ENCODE data around the gene PRSS57. TPM values are rescaled to one million over a fixed set of nuclear protein-coding genes. Genes with fewer than 3 reads are reported as not detected.
"Not testable (repeated sequence)": the region's sequence is repeated elsewhere in the genome, so short reads cannot be mapped to it uniquely, and the experiment has no call there.

Gene PRSS57
- total RNA-seq, 1 donor = not detected

DNA sequence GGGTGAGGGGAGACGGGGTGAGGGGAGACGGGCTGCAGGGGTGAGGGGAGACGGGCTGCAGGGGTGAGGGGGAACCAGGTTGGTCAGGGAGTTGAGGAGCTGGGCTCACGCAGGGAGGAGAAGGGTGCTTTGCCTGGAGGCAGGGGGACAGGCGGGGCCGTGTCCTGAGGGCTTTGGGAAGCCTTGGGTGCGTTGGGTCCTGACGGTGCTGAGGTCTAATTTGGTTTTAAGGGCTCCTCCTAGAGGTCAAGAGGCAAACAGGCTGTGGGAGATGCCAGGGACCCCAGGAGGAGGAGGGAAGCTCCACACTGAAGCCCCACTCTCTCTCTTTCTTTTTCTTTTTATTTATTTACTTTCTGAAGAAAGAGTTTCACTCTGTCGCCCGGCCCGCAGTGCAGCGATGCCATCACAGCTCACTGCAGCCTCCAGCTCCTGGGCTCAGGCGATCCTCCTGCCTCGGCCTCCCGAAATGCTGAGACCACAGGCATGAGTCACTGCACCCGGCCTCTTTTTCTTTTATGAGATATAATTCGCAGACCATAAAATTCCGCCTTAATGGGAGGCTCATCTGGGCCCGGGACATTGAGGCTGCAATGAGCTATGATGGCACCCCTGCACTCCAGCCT, 46.4 kb upstream of the PRSS57 start:
- TF ChIP-seq, protein P1, sequence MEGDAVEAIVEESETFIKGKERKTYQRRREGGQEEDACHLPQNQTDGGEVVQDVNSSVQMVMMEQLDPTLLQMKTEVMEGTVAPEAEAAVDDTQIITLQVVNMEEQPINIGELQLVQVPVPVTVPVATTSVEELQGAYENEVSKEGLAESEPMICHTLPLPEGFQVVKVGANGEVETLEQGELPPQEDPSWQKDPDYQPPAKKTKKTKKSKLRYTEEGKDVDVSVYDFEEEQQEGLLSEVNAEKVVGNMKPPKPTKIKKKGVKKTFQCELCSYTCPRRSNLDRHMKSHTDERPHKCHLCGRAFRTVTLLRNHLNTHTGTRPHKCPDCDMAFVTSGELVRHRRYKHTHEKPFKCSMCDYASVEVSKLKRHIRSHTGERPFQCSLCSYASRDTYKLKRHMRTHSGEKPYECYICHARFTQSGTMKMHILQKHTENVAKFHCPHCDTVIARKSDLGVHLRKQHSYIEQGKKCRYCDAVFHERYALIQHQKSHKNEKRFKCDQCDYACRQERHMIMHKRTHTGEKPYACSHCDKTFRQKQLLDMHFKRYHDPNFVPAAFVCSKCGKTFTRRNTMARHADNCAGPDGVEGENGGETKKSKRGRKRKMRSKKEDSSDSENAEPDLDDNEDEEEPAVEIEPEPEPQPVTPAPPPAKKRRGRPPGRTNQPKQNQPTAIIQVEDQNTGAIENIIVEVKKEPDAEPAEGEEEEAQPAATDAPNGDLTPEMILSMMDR (IDR thresholded peaks at IDR 0.05; ENCODE audit: extremely low read depth, low read depth, low read length) = no peak
- Histone ChIP-seq H3K36me3 (ENCODE audit: insufficient read depth, low read length) (no peaks in the 10 kb centered on the region), H2AFZ (ENCODE audit: low read length) (no peak overlapping the region)

DNA sequence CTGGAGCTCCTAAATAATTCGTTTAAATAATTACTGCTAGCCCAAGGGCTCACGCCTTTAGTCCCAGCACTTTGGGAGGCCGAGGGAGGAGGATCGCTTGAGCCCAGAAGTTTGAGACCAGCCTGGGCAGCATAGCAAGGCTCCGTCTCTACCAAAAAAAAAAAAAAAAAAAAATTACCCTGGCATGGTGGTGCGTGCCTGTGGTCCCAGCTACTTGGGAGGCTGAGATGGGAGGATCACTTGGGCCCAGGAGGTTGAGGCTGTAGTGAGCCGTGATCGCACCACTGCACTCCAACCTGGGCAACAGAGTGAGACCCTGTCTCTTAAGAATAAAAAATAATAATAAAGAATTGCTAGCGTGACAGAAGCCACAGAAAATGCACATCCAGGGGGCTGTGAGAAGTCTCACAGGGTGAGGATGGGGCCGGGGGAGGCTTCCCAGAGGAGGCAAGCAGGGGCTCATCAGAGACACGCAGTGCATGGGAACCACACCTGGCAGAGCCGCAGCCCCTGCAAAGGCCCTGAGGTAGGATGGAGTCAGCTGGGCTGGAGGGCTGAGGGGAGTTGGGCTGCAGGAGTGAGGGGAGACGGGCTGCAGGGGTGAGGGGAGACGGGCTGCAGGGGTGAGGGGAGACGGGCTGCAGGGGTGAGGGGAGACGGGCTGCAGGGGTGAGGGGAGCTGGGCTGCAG, 45.7 kb upstream of the PRSS57 start:
- H3K4me3 ChIP-seq (ENCODE audit: insufficient read depth, low read length); H3K36me3 ChIP-seq (ENCODE audit: insufficient read depth, low read length); H3K9me3 ChIP-seq (ENCODE audit: low read depth, low read length); H3K27ac ChIP-seq (ENCODE audit: low read depth, low read length); H3K27me3 ChIP-seq (ENCODE audit: insufficient read depth, low read length); H2AFZ ChIP-seq (ENCODE audit: low read length); DNase-seq (ENCODE audit: insufficient read length, low spot score, missing footprints); H3K79me2 ChIP-seq (ENCODE audit: insufficient read depth, low read length); H3K4me1 ChIP-seq (ENCODE audit: insufficient read depth, low read length); H4K20me1 ChIP-seq (ENCODE audit: insufficient read depth, low read length); H3K4me2 ChIP-seq (ENCODE audit: insufficient read depth, low read length): not testable (repeated sequence)

More for the DNA sequence above, 46.4 kb upstream of the PRSS57 start:
- Histone ChIP-seq H3K4me3 (ENCODE audit: insufficient read depth, low read length) (no peak overlapping the region), H3K4me1 (ENCODE audit: insufficient read depth, low read length) (no peaks in the 10 kb centered on the region), H3K27me3 (ENCODE audit: insufficient read depth, low read length) (no peaks in the 10 kb centered on the region), H3K9me3 (ENCODE audit: low read depth, low read length) (no peaks in the 10 kb centered on the region), H3K27ac (ENCODE audit: low read depth, low read length) (no peak overlapping the region), H4K20me1 (ENCODE audit: insufficient read depth, low read length) (no peaks in the 10 kb centered on the region), H3K4me2 (ENCODE audit: insufficient read depth, low read length) (no peak overlapping the region), H3K79me2 (ENCODE audit: insufficient read depth, low read length) (no peaks in the 10 kb centered on the region)
- no peak for DNase-seq (ENCODE audit: insufficient read length, low spot score, missing footprints)

DNA sequence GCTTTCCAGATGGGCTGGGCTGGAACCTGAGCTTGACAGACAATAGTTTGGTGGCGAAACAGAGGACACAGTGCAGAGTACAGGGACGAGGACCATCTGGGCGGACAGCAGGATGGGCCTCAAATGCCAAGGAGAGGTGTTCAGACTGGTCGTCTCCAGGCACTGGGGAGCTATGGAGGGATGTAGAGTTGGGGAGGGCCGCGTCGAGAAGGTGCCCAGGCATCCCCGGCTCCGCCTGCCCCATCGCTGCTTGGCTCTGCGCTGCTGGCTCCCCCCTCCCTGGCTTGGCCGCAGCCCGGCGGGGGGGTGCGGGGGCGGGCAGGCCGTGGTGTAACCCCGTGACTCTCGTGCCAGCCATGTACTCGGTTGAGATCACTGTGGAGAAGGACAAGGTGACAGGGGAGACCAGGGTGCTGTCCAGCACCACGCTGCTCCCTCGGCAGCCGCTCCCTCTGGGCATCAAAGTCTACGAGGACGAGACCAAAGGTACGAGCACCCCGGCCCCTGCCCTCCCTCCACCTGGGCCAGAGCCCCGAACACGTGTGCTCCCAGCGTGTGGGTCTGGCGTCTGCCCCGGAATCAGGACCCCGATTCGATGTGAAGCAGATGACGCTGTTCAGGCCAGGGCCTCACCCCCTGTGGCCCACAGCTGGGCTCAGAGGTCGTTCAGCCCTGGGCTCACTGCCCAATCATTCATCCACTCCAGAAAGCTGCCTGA, 44.9 kb upstream of the PRSS57 start:
- H4K20me1 ChIP-seq (ENCODE audit: insufficient read depth, low read length) = no peaks in the 10 kb centered on the region
- TF ChIP-seq, protein P1 (IDR thresholded peaks at IDR 0.05; ENCODE audit: extremely low read depth, low read depth, low read length) = no peak
- DNase-seq (ENCODE audit: insufficient read length, low spot score, missing footprints) = no peak
- H3K4me2 ChIP-seq (ENCODE audit: insufficient read depth, low read length) = no peak overlapping the region
- H3K36me3 ChIP-seq (ENCODE audit: insufficient read depth, low read length) = no peaks in the 10 kb centered on the region
- H2AFZ ChIP-seq (ENCODE audit: low read length) = no peak overlapping the region
- H3K79me2 ChIP-seq (ENCODE audit: insufficient read depth, low read length) = no peaks in the 10 kb centered on the region
- H3K9me3 ChIP-seq (ENCODE audit: low read depth, low read length) = no peaks in the 10 kb centered on the region
- H3K4me1 ChIP-seq (ENCODE audit: insufficient read depth, low read length) = no peaks in the 10 kb centered on the region
- no peak overlapping the region for H3K4me3 ChIP-seq (ENCODE audit: insufficient read depth, low read length)
- H3K27me3 ChIP-seq (ENCODE audit: insufficient read depth, low read length) = no peaks in the 10 kb centered on the region
- H3K27ac ChIP-seq (ENCODE audit: low read depth, low read length) = no peak overlapping the region

DNA sequence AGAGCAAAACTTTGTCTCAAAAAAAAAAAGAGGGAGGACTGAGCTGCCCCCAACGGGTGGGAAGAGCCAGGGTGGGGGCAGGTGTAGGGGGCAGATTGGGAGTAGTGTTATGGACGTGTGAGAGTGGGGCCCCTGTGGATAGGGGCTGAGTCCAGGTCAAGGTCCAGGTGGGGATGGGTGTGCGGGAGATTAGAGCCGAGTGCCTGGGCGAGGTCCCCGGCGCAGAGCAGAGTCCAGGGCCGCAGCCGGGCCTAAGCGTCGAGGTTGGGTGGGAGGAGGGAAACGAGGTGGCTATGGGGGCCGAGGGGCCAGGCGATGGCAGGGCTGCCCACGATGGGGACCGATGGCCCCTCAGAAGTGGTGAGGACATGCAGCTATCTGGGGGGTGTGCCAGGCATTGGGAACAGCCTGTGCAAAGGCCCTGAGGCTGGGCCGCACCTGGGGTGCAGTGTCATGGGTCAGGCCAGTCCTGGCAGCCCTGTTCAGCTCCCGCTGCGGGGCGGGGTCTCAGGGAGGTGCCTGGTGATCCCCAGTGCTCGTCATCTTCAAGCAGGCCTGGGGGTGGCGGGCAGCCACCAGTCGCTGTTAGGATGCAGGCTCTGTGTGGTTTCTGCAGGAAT, 43.4 kb upstream of the PRSS57 start:
- Histone ChIP-seq H3K4me3 (ENCODE audit: insufficient read depth, low read length) (no peak overlapping the region), H3K4me1 (ENCODE audit: insufficient read depth, low read length) (no peaks in the 10 kb centered on the region), H3K4me2 (ENCODE audit: insufficient read depth, low read length) (no peak overlapping the region), H2AFZ (ENCODE audit: low read length) (no peak overlapping the region), H3K79me2 (ENCODE audit: insufficient read depth, low read length) (no peaks in the 10 kb centered on the region), H3K9me3 (ENCODE audit: low read depth, low read length) (no peaks in the 10 kb centered on the region), H3K27me3 (ENCODE audit: insufficient read depth, low read length) (no peaks in the 10 kb centered on the region), H4K20me1 (ENCODE audit: insufficient read depth, low read length) (no peaks in the 10 kb centered on the region), H3K36me3 (ENCODE audit: insufficient read depth, low read length) (no peaks in the 10 kb centered on the region), H3K27ac (ENCODE audit: low read depth, low read length) (no peak overlapping the region)
- TF ChIP-seq, protein P1 (IDR thresholded peaks at IDR 0.05; ENCODE audit: extremely low read depth, low read depth, low read length) = no peak
- no peak for DNase-seq (ENCODE audit: insufficient read length, low spot score, missing footprints)
